ENCODE measurements around the gene RNLS. TPM values are rescaled to one million over a fixed set of nuclear protein-coding genes. Genes with fewer than 3 reads are reported as not detected.

The RNLS gene
- total RNA-seq, 3 donors from 2014 or later (not counting 1 experiment from before 2014, with no cell fraction given), result 4.0 to 6.8 (median 4.4) TPM

DNA sequence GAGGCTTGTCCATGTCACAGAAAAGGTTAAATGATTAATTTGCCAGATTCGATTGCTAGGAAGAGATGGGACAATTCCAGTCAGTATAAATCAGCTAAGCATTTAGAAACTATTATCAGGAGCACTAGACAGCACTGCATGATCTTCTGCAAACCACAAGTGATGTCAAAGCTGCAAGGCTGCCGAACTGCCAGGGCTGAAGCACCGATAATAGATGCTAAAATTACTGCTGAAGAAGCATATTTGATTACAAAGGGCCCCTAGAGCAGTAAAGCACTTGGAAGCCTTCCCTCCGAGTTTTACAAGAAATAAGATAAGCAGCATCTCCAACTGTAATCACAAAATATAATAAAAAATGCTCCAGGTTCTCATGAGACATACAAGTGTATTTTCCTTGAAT is 40.6 kb downstream of the RNLS start:
- no peak for TF ChIP-seq CTCF (IDR thresholded peaks at IDR 0.05)
- Mint-ChIP-seq H3K4me1 (no peaks in the 10 kb centered on the region), H3K9me3 (no peaks in the 10 kb centered on the region), H3K4me3 (no peak overlapping the region), H3K36me3 (no peaks in the 10 kb centered on the region), H3K27me3 (ENCODE audit: low read depth in 2 of 2) (no peaks in the 10 kb centered on the region), H3K27ac (no peak overlapping the region)
- intact Hi-C loops (cut with micrococcal nuclease), result no loop called here
- Histone ChIP-seq H3K36me3 (ENCODE audit: control insufficient read depth, insufficient read depth, low read length) (no peaks in the 10 kb centered on the region), H3K4me1 (ENCODE audit: control insufficient read depth, insufficient read depth, low read length) (no peaks in the 10 kb centered on the region), H3K27me3 (ENCODE audit: control insufficient read depth, insufficient read depth, low read length) (no peaks in the 10 kb centered on the region), H3K4me3 (ENCODE audit: low read length) (no peak overlapping the region), H3K9me3 (ENCODE audit: control insufficient read depth, insufficient read depth, low read length) (no peaks in the 10 kb centered on the region), H3K27ac (ENCODE audit: low read length) (no peak overlapping the region)
- DNase-seq (no peak), ATAC-seq (no peak)
- WGBS (ENCODE audit: insufficient coverage), result 86% methylated on average over 4 of the region's 4 CpGs

GRCh38 chr10:88541116-88541626 is 41.9 kb downstream of the RNLS start:
- H3K4me1 ChIP-seq (ENCODE audit: control insufficient read depth, insufficient read depth, low read length), result no peaks in the 10 kb centered on the region
- H3K4me3 ChIP-seq (ENCODE audit: low read length), result no peak overlapping the region
- intact Hi-C loops (cut with micrococcal nuclease), result no loop called here
- H3K9me3 Mint-ChIP-seq, result no peaks in the 10 kb centered on the region
- no peaks in the 10 kb centered on the region for H3K9me3 ChIP-seq (ENCODE audit: control insufficient read depth, insufficient read depth, low read length)
- H3K36me3 ChIP-seq (ENCODE audit: control insufficient read depth, insufficient read depth, low read length), result no peaks in the 10 kb centered on the region
- ATAC-seq, result no peak
- peaks cover 0 to 2% of the 10 kb centered on the region in 2 donors for H3K27me3 Mint-ChIP-seq (ENCODE audit: low read depth in 2 of 2)
- H3K27ac ChIP-seq (ENCODE audit: low read length), result no peak overlapping the region
- H3K4me3 Mint-ChIP-seq, result no peak overlapping the region
- no peak for DNase-seq
- no peak for TF ChIP-seq CTCF (IDR thresholded peaks at IDR 0.05)
- no peaks in the 10 kb centered on the region for H3K27me3 ChIP-seq (ENCODE audit: control insufficient read depth, insufficient read depth, low read length)
- no peak overlapping the region for H3K27ac Mint-ChIP-seq
- no peaks in the 10 kb centered on the region for H3K36me3 Mint-ChIP-seq
- H3K4me1 Mint-ChIP-seq, result no peaks in the 10 kb centered on the region
- whole genome bisulfite sequencing (ENCODE audit: insufficient coverage), result 93% methylated on average over 5 of the region's 5 CpGs

DNA sequence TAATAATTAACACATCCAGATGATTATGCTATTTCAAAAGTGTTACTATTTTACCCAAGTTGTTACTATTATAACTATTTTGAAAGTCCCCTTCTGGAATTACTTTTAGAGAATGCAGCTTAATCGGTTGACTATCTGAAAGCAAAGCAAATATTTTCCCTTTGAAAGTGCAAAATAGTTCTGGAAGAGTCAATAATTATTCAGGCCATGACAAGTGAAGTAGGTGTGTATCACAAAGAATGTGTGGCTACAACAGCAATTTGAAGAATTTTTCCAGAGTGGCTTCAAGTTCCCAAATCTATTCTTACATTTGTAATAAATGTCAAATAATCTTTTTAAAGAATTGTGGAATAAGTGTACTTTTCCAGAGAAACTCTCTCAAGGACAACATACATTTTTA is 42.8 kb downstream of the RNLS start:
- H3K4me3 Mint-ChIP-seq, result no peak overlapping the region
- Histone ChIP-seq H3K4me3 (ENCODE audit: low read length) (no peak overlapping the region), H3K36me3 (ENCODE audit: control insufficient read depth, insufficient read depth, low read length) (no peaks in the 10 kb centered on the region), H3K27ac (ENCODE audit: low read length) (no peak overlapping the region), H3K27me3 (ENCODE audit: control insufficient read depth, insufficient read depth, low read length) (no peaks in the 10 kb centered on the region), H3K4me1 (ENCODE audit: control insufficient read depth, insufficient read depth, low read length) (no peaks in the 10 kb centered on the region), H3K9me3 (ENCODE audit: control insufficient read depth, insufficient read depth, low read length) (no peaks in the 10 kb centered on the region)
- H3K4me1 Mint-ChIP-seq, result no peaks in the 10 kb centered on the region
- ATAC-seq, result no peak
- DNase-seq, result no peak
- intact Hi-C loops (cut with micrococcal nuclease), result no loop called here
- no peaks in the 10 kb centered on the region for H3K36me3 Mint-ChIP-seq
- H3K9me3 Mint-ChIP-seq, result no peaks in the 10 kb centered on the region
- peaks cover 0 to 2% of the 10 kb centered on the region in 2 donors for H3K27me3 Mint-ChIP-seq (ENCODE audit: low read depth in 2 of 2)
- no peak for TF ChIP-seq CTCF (IDR thresholded peaks at IDR 0.05)
- 100% methylated on average over 1 of the region's 1 CpG for WGBS (ENCODE audit: insufficient coverage)
- no peak overlapping the region for H3K27ac Mint-ChIP-seq

DNA sequence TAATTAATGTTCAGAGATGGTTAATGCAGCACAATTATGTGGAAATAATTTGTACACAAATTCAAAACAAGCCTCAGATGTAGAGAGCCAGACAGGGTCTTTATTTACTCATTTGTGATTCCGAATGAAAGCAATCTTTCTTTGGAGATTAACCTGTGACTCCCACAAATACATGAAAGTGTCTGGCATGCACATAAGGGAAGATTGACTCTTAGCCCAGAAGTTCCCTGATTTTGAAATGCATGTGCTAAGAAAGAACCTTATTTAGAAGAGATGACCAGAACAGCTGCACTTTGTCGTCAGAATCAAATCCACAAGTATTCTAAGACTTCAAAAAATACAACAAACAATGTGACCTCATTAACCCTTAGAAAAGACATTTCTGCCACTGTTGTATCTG is 45.1 kb downstream of the RNLS start:
- 47% methylated on average over 2 of the region's 2 CpGs for WGBS (ENCODE audit: insufficient coverage)
- intact Hi-C loops (cut with micrococcal nuclease), result no loop called here
- DNase-seq (no peak), ATAC-seq (no peak)
- no peak overlapping the region for H3K27ac ChIP-seq (ENCODE audit: low read length)
- Mint-ChIP-seq H3K27ac (no peak overlapping the region), H3K4me1 (no peaks in the 10 kb centered on the region), H3K4me3 (no peak overlapping the region), H3K27me3 (ENCODE audit: low read depth in 2 of 2) (peaks cover 0 to 5% of the 10 kb centered on the region in 2 donors), H3K9me3 (no peaks in the 10 kb centered on the region), H3K36me3 (no peaks in the 10 kb centered on the region)
- no peak overlapping the region for H3K4me3 ChIP-seq (ENCODE audit: low read length)
- H3K4me1 ChIP-seq (ENCODE audit: control insufficient read depth, insufficient read depth, low read length), result no peaks in the 10 kb centered on the region
- no peaks in the 10 kb centered on the region for H3K36me3 ChIP-seq (ENCODE audit: control insufficient read depth, insufficient read depth, low read length)
- H3K27me3 ChIP-seq (ENCODE audit: control insufficient read depth, insufficient read depth, low read length), result no peaks in the 10 kb centered on the region
- TF ChIP-seq CTCF (IDR thresholded peaks at IDR 0.05), result no peak
- no peaks in the 10 kb centered on the region for H3K9me3 ChIP-seq (ENCODE audit: control insufficient read depth, insufficient read depth, low read length)
